ENCODE results near the gene LCE6A.

LCE6A gene

GRCh38 chr1:152842556-152842955, at the start of gene LCE6A:
Gene LCE6A (plus strand): TSS chr1:152842856. CDS start chr1:152843521, 665 bp downstream.
- no peak for TF ChIP-seq GATA2 (IDR thresholded peaks at IDR 0.05; ENCODE audit: low read depth, low read length)

- TF ChIP-seq GATA3 (IDR thresholded peaks at IDR 0.05; ENCODE audit: low read depth, low read length) (no peak), GATA2 (IDR thresholded peaks at IDR 0.05; ENCODE audit: low read depth, low read length) (no peak)
These were observed 47.0 kb upstream of the LCE6A start for GRCh38 chr1:152795686-152796085.

GRCh38 chr1:152796421-152796820, 46.2 kb upstream of the LCE6A start, which contains the start of gene LCE1D:
Gene LCE1D (plus strand): TSS chr1:152796721. CDS start chr1:152797795, 1,074 bp downstream.
- TF ChIP-seq GATA2 (IDR thresholded peaks at IDR 0.05; ENCODE audit: low read depth, low read length) (no peak), GATA3 (IDR thresholded peaks at IDR 0.05; ENCODE audit: low read depth, low read length) (no peak)

GRCh38 chr1:152801333-152801732, 41.3 kb upstream of the LCE6A start:
- TF ChIP-seq GATA3 (IDR thresholded peaks at IDR 0.05; ENCODE audit: low read depth, low read length) (no peak), GATA2 (IDR thresholded peaks at IDR 0.05; ENCODE audit: low read depth, low read length) (no peak)

- TF ChIP-seq GATA2 (IDR thresholded peaks at IDR 0.05; ENCODE audit: low read depth, low read length) (no peak), GATA3 (IDR thresholded peaks at IDR 0.05; ENCODE audit: low read depth, low read length) (no peak)
These were observed 36.1 kb upstream of the LCE6A start, which contains the start of gene LCE1C for GRCh38 chr1:152806576-152806975. Gene LCE1C (minus strand): TSS chr1:152806651. CDS start chr1:152805478, 1,173 bp downstream.

GRCh38 chr1:152811050-152811449, 31.6 kb upstream of the LCE6A start:
- no peak for TF ChIP-seq GATA3 (IDR thresholded peaks at IDR 0.05; ENCODE audit: low read depth, low read length)
- TF ChIP-seq GATA2 (IDR thresholded peaks at IDR 0.05; ENCODE audit: low read depth, low read length): no peak

GRCh38 chr1:152811671-152812070, 31.0 kb upstream of the LCE6A start, which contains the start of gene LCE1B:
Gene LCE1B (plus strand): TSS chr1:152811971. CDS start chr1:152812447, 476 bp downstream.
- TF ChIP-seq GATA3 (IDR thresholded peaks at IDR 0.05; ENCODE audit: low read depth, low read length) (no peak), GATA2 (IDR thresholded peaks at IDR 0.05; ENCODE audit: low read depth, low read length) (no peak)

- TF ChIP-seq GATA3 (IDR thresholded peaks at IDR 0.05; ENCODE audit: low read depth, low read length) (no peak), GATA2 (IDR thresholded peaks at IDR 0.05; ENCODE audit: low read depth, low read length) (no peak)
These were observed 25.3 kb upstream of the LCE6A start for GRCh38 chr1:152817309-152817708.

- no peak for TF ChIP-seq GATA3 (IDR thresholded peaks at IDR 0.05; ENCODE audit: low read depth, low read length)
- TF ChIP-seq GATA2 (IDR thresholded peaks at IDR 0.05; ENCODE audit: low read depth, low read length): no peak
These were observed 19.4 kb upstream of the LCE6A start for GRCh38 chr1:152823294-152823693.

GRCh38 chr1:152824964-152825363, 17.7 kb upstream of the LCE6A start:
- no peak for TF ChIP-seq GATA2 (IDR thresholded peaks at IDR 0.05; ENCODE audit: low read depth, low read length)
- no peak for TF ChIP-seq GATA3 (IDR thresholded peaks at IDR 0.05; ENCODE audit: low read depth, low read length)

GRCh38 chr1:152827173-152827572, 15.5 kb upstream of the LCE6A start, which contains the start of gene LCE1A:
Gene LCE1A (plus strand): TSS chr1:152827473. CDS start chr1:152827473, 0 bp downstream.
- TF ChIP-seq GATA3 (IDR thresholded peaks at IDR 0.05; ENCODE audit: low read depth, low read length) (no peak), GATA2 (IDR thresholded peaks at IDR 0.05; ENCODE audit: low read depth, low read length) (no peak)

GRCh38 chr1:152836870-152837269, 5.8 kb upstream of the LCE6A start:
- TF ChIP-seq GATA2 (IDR thresholded peaks at IDR 0.05; ENCODE audit: low read depth, low read length) (no peak), GATA3 (IDR thresholded peaks at IDR 0.05; ENCODE audit: low read depth, low read length) (no peak)

GRCh38 chr1:152855661-152856060, 13.0 kb downstream of the LCE6A start:
- no peak for TF ChIP-seq GATA2 (IDR thresholded peaks at IDR 0.05; ENCODE audit: low read depth, low read length)
- TF ChIP-seq GATA3 (IDR thresholded peaks at IDR 0.05; ENCODE audit: low read depth, low read length): no peak

GRCh38 chr1:152858062-152858461, 15.4 kb downstream of the LCE6A start:
- TF ChIP-seq GATA2 (IDR thresholded peaks at IDR 0.05; ENCODE audit: low read depth, low read length) (no peak), GATA3 (IDR thresholded peaks at IDR 0.05; ENCODE audit: low read depth, low read length) (no peak)

GRCh38 chr1:152859696-152860095, 17.0 kb downstream of the LCE6A start, which contains the start of gene LCE7A:
Gene LCE7A (plus strand): TSS chr1:152859996. CDS start chr1:152860698, 702 bp downstream.
- TF ChIP-seq GATA3 (IDR thresholded peaks at IDR 0.05; ENCODE audit: low read depth, low read length) (no peak), GATA2 (IDR thresholded peaks at IDR 0.05; ENCODE audit: low read depth, low read length) (no peak)

- no peak for TF ChIP-seq GATA2 (IDR thresholded peaks at IDR 0.05; ENCODE audit: low read depth, low read length)
These were observed 17.5 kb downstream of the LCE6A start for GRCh38 chr1:152860129-152860528.

Data from SH-SY5Y (cell line).